WTC11 (cell line): Measurements from ENCODE around the gene LRRN1. TPM values are rescaled to one million over a fixed set of nuclear protein-coding genes. Genes with fewer than 3 reads are reported as not detected.

Source experiments
- ATAC-seq: fragments of 200-7000 bp; cut with Tn5 transposase; 2 replicates; pipeline ENCODE4 v1.10.0; 2021; ENCODE audit warnings: mild to moderate bottlenecking, moderate library complexity
- CTCF ChIA-PET: fragments of 300-600 bp; sonication (Branson Sonifier 250); formaldehyde crosslinking; loops from one replicate; lab custom pipeline; 2021; ENCODE audit warnings: antibody characterized with exemption; lab: Charles Lee
- POLR2A ChIA-PET: fragments of 350-600 bp; sonication (Branson Sonifier 250); formaldehyde crosslinking; loops from one replicate; lab custom pipeline; 2021; ENCODE audit warnings: antibody characterized with exemption; lab: Charles Lee
- DNase-seq: peaks from one replicate; pipeline ENCODE4 v3.0.0; 2021; ENCODE audit warnings: low spot score
- H3K27ac Mint-ChIP-seq: 2 replicates; pipeline ENCODE4 v1.8.0; 2021; ENCODE audit warnings: mixed read lengths
- H3K27me3 Mint-ChIP-seq: 2 replicates; pipeline ENCODE4 v1.8.0; 2021; ENCODE audit warnings: low read depth, mild to moderate bottlenecking, moderate library complexity, mixed read lengths
- H3K36me3 Mint-ChIP-seq: 2 replicates; pipeline ENCODE4 v1.8.0; 2021; ENCODE audit warnings: mixed read lengths
- H3K4me1 Mint-ChIP-seq: 2 replicates; pipeline ENCODE4 v1.8.0; 2022; ENCODE audit warnings: mixed read lengths
- H3K4me3 Mint-ChIP-seq: 2 replicates; pipeline ENCODE4 v1.8.0; 2021; ENCODE audit warnings: mild to moderate bottlenecking, moderate library complexity, mixed read lengths
- H3K9me3 Mint-ChIP-seq: 2 replicates; pipeline ENCODE4 v1.8.0; 2021; ENCODE audit warnings: mixed read lengths
- CREM ChIP-seq: sonication (generic); formaldehyde crosslinking; IDR thresholded peaks from 2 replicates; pipeline ENCODE4 v1.8.1; 2022; ENCODE audit warnings: mild to moderate bottlenecking, missing genetic modification reagents, moderate library complexity
- EMX1 ChIP-seq: fragments of 250-450 bp; sonication (Bioruptor Pico); IDR thresholded peaks from 2 replicates; pipeline ENCODE4 v1.8.0; 2021; ENCODE audit warnings: mild to moderate bottlenecking
- JUN ChIP-seq: sonication (generic); formaldehyde crosslinking; IDR thresholded peaks from 2 replicates; pipeline ENCODE4 v1.8.0; 2023; ENCODE audit warnings: mild to moderate bottlenecking, missing genetic modification reagents
- MYBL2 ChIP-seq: sonication (generic); formaldehyde crosslinking; IDR thresholded peaks from 2 replicates; pipeline ENCODE4 v1.8.1; 2023; ENCODE audit warnings: mild to moderate bottlenecking, moderate library complexity, missing genetic modification reagents
- NFE2L1 ChIP-seq: sonication (generic); formaldehyde crosslinking; IDR thresholded peaks from 2 replicates; pipeline ENCODE4 v1.8.1; 2023; ENCODE audit warnings: missing genetic modification reagents
- TCF7 ChIP-seq: sonication (generic); formaldehyde crosslinking; IDR thresholded peaks from 2 replicates; pipeline ENCODE4 v1.8.0; 2022; ENCODE audit warnings: mild to moderate bottlenecking, low read depth, missing genetic modification reagents, moderate library complexity
- TP53 ChIP-seq: sonication (generic); formaldehyde crosslinking; IDR thresholded peaks from 2 replicates; pipeline ENCODE4 v1.8.1; 2023; ENCODE audit warnings: mild to moderate bottlenecking, missing genetic modification reagents
- ZNF121 ChIP-seq: sonication (generic); formaldehyde crosslinking; IDR thresholded peaks from 2 replicates; pipeline ENCODE4 v1.8.0; 2023; ENCODE audit warnings: missing genetic modification reagents
- ZNF423 ChIP-seq: fragments of 250-450 bp; sonication (Bioruptor Pico); IDR thresholded peaks from 2 replicates; pipeline ENCODE4 v2.1.2; 2022; ENCODE audit warnings: mild to moderate bottlenecking, moderate library complexity
- total RNA-seq: library from RNA; stranded (reverse); gene quantifications from 3 replicates; pipeline ENCODE4 v1.2.3, GENCODE V29; 2021
- TF ChIP-seq, protein P1 (sequence below): sonication (generic); formaldehyde crosslinking; IDR thresholded peaks from 2 replicates; pipeline ENCODE4 v1.8.0; 2022; ENCODE audit warnings: mild to moderate bottlenecking, missing genetic modification reagents
- TF ChIP-seq, protein P2 (sequence below): sonication (generic); formaldehyde crosslinking; conservative IDR thresholded peaks from 2 replicates; pipeline ENCODE4 v1.8.1; 2023; ENCODE audit warnings: mild to moderate bottlenecking, low read depth, missing genetic modification reagents, moderate library complexity
- TF ChIP-seq, protein P3 (sequence below): sonication (generic); formaldehyde crosslinking; IDR thresholded peaks from 2 replicates; pipeline ENCODE4 v1.8.0; 2022; ENCODE audit warnings: mild to moderate bottlenecking, missing genetic modification reagents
- TF ChIP-seq, protein P4 (sequence below): fragments of 250-450 bp; sonication (Bioruptor Pico); IDR thresholded peaks from 2 replicates; pipeline ENCODE4 v1.8.0; 2021; ENCODE audit warnings: mild to moderate bottlenecking
- TF ChIP-seq, protein P5 (sequence below): fragments of 250-450 bp; sonication (Bioruptor Pico); IDR thresholded peaks from 2 replicates; pipeline ENCODE4 v1.9.0; 2021; ENCODE audit warnings: mild to moderate bottlenecking, borderline replicate concordance
- TF ChIP-seq, protein P6 (sequence below): sonication (generic); formaldehyde crosslinking; IDR thresholded peaks from 2 replicates; pipeline ENCODE4 v1.8.0; 2022; ENCODE audit warnings: missing genetic modification reagents

LRRN1 gene
- total RNA-seq, 1 experiment from 2014 or later = 114 TPM

DNA sequence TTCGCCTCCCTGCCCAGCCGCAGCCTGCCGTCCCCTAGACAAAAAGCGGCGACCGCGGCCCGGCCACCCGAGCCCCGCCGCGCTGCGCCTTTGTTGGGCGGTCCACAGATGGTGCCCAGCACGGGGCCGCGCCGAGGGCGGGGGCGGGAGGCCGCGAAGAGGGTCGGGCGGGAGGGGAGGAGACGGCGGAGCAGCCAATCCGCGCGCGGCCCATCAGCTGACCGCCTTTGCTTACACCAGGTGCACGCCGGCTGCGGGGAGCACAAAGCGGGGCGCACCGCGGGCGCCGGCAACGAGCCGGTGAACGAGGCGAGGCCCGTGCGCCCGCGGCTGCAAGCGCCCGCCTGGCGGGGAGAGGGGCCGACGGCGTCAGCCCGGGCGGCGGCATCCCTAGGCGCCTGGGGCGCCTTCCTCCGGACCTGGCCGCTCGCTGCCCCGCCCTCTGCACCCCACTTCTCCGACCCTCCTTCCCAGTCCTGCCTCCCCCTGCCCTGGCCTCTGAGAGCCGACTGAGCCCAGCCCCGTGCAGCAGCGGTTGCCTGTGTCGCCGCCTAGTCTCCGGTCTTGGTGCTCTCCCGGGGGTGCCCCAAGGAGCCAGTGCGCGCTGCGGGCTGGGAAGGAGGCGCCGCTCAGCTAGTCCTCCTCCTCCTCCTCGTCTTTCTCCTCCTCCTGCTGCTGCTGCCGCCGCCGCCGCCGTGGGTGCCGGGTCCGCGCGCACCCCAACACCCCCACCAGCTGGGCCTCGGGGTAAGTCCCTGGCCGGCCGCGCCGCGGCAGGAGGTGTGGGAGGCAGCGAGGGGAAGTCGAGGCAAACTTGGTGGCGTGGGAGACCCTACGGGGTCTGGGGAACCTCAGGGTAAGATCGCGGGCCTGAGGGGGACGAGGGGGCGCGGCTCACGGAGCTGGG is at the start of gene LRRN1 (continued):
- TF ChIP-seq, protein P1, sequence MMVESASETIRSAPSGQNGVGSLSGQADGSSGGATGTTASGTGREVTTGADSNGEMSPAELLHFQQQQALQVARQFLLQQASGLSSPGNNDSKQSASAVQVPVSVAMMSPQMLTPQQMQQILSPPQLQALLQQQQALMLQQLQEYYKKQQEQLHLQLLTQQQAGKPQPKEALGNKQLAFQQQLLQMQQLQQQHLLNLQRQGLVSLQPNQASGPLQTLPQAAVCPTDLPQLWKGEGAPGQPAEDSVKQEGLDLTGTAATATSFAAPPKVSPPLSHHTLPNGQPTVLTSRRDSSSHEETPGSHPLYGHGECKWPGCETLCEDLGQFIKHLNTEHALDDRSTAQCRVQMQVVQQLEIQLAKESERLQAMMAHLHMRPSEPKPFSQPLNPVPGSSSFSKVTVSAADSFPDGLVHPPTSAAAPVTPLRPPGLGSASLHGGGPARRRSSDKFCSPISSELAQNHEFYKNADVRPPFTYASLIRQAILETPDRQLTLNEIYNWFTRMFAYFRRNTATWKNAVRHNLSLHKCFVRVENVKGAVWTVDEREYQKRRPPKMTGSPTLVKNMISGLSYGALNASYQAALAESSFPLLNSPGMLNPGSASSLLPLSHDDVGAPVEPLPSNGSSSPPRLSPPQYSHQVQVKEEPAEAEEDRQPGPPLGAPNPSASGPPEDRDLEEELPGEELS = 0 out of 2 replicates have a peak, but pooled peaks have one; percentile 6
- TF ChIP-seq, protein P2, sequence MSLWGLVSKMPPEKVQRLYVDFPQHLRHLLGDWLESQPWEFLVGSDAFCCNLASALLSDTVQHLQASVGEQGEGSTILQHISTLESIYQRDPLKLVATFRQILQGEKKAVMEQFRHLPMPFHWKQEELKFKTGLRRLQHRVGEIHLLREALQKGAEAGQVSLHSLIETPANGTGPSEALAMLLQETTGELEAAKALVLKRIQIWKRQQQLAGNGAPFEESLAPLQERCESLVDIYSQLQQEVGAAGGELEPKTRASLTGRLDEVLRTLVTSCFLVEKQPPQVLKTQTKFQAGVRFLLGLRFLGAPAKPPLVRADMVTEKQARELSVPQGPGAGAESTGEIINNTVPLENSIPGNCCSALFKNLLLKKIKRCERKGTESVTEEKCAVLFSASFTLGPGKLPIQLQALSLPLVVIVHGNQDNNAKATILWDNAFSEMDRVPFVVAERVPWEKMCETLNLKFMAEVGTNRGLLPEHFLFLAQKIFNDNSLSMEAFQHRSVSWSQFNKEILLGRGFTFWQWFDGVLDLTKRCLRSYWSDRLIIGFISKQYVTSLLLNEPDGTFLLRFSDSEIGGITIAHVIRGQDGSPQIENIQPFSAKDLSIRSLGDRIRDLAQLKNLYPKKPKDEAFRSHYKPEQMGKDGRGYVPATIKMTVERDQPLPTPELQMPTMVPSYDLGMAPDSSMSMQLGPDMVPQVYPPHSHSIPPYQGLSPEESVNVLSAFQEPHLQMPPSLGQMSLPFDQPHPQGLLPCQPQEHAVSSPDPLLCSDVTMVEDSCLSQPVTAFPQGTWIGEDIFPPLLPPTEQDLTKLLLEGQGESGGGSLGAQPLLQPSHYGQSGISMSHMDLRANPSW = no peak
- TF ChIP-seq, protein P3, sequence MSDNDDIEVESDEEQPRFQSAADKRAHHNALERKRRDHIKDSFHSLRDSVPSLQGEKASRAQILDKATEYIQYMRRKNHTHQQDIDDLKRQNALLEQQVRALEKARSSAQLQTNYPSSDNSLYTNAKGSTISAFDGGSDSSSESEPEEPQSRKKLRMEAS (CRISPR knock-in tag) = no peak; the same call in 1 of the 2 replicates
- TF ChIP-seq, protein P4, sequence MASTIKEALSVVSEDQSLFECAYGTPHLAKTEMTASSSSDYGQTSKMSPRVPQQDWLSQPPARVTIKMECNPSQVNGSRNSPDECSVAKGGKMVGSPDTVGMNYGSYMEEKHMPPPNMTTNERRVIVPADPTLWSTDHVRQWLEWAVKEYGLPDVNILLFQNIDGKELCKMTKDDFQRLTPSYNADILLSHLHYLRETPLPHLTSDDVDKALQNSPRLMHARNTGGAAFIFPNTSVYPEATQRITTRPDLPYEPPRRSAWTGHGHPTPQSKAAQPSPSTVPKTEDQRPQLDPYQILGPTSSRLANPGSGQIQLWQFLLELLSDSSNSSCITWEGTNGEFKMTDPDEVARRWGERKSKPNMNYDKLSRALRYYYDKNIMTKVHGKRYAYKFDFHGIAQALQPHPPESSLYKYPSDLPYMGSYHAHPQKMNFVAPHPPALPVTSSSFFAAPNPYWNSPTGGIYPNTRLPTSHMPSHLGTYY (CRISPR knock-in tag) = peak; percentile 51; the same call in 1 of the 2 replicates
- TF ChIP-seq NFE2L1 (CRISPR knock-in tag) (no peak), TP53 (CRISPR knock-in tag) (0 out of 2 replicates have a peak, but pooled peaks have one; percentile 24), ZNF121 (CRISPR knock-in tag) (no peak)

DNA sequence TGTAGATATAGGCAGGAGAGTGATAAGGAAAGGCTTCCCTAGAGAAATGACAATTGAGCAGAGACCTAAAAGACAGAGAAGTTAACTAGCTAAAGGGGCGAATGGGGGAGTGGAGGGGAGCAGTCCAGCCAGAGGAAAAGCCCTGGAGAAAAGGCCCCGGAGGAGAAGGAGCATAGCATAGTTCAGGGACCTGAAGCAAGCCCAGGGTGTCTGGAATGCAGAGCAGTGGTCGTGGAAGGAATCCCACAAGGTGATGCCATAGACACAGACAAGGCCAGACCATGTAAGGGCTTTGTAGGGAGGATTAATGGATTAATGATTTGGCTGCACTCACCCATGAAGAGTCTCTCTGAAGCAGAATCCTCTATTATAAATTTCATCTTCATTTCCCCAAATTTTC is 45.8 kb upstream of the LRRN1 start:
- H3K27me3 Mint-ChIP-seq = peaks cover 3% of the 10 kb centered on the region; the same call in 1 of the 2 replicates
- peaks cover 13% of the 10 kb centered on the region for H3K4me1 Mint-ChIP-seq
- DNase-seq = no peak
- CTCF ChIA-PET = no interaction called here
- ATAC-seq = peak; percentile 68
- TF ChIP-seq JUN (CRISPR knock-in tag) (no peak), CREM (no peak), EMX1 (no peak), MYBL2 (CRISPR knock-in tag) (no peak), ZNF121 (CRISPR knock-in tag) (no peak), TCF7 (CRISPR knock-in tag) (no peak), ZNF423 (CRISPR knock-in tag) (no peak)
- TF ChIP-seq, protein P1 = no peak
- TF ChIP-seq, protein P5, sequence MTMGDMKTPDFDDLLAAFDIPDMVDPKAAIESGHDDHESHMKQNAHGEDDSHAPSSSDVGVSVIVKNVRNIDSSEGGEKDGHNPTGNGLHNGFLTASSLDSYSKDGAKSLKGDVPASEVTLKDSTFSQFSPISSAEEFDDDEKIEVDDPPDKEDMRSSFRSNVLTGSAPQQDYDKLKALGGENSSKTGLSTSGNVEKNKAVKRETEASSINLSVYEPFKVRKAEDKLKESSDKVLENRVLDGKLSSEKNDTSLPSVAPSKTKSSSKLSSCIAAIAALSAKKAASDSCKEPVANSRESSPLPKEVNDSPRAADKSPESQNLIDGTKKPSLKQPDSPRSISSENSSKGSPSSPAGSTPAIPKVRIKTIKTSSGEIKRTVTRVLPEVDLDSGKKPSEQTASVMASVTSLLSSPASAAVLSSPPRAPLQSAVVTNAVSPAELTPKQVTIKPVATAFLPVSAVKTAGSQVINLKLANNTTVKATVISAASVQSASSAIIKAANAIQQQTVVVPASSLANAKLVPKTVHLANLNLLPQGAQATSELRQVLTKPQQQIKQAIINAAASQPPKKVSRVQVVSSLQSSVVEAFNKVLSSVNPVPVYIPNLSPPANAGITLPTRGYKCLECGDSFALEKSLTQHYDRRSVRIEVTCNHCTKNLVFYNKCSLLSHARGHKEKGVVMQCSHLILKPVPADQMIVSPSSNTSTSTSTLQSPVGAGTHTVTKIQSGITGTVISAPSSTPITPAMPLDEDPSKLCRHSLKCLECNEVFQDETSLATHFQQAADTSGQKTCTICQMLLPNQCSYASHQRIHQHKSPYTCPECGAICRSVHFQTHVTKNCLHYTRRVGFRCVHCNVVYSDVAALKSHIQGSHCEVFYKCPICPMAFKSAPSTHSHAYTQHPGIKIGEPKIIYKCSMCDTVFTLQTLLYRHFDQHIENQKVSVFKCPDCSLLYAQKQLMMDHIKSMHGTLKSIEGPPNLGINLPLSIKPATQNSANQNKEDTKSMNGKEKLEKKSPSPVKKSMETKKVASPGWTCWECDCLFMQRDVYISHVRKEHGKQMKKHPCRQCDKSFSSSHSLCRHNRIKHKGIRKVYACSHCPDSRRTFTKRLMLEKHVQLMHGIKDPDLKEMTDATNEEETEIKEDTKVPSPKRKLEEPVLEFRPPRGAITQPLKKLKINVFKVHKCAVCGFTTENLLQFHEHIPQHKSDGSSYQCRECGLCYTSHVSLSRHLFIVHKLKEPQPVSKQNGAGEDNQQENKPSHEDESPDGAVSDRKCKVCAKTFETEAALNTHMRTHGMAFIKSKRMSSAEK = no peak
- TF ChIP-seq, protein P6, sequence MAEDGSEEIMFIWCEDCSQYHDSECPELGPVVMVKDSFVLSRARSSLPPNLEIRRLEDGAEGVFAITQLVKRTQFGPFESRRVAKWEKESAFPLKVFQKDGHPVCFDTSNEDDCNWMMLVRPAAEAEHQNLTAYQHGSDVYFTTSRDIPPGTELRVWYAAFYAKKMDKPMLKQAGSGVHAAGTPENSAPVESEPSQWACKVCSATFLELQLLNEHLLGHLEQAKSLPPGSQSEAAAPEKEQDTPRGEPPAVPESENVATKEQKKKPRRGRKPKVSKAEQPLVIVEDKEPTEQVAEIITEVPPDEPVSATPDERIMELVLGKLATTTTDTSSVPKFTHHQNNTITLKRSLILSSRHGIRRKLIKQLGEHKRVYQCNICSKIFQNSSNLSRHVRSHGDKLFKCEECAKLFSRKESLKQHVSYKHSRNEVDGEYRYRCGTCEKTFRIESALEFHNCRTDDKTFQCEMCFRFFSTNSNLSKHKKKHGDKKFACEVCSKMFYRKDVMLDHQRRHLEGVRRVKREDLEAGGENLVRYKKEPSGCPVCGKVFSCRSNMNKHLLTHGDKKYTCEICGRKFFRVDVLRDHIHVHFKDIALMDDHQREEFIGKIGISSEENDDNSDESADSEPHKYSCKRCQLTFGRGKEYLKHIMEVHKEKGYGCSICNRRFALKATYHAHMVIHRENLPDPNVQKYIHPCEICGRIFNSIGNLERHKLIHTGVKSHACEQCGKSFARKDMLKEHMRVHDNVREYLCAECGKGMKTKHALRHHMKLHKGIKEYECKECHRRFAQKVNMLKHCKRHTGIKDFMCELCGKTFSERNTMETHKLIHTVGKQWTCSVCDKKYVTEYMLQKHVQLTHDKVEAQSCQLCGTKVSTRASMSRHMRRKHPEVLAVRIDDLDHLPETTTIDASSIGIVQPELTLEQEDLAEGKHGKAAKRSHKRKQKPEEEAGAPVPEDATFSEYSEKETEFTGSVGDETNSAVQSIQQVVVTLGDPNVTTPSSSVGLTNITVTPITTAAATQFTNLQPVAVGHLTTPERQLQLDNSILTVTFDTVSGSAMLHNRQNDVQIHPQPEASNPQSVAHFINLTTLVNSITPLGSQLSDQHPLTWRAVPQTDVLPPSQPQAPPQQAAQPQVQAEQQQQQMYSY (CRISPR knock-in tag) = no peak
- peaks cover 19% of the 10 kb centered on the region for H3K36me3 Mint-ChIP-seq
- no peak overlapping the region for H3K4me3 Mint-ChIP-seq
- no peak overlapping the region for H3K27ac Mint-ChIP-seq
- peaks cover 45% of the 10 kb centered on the region for H3K9me3 Mint-ChIP-seq
- POLR2A ChIA-PET = no interaction called here
